ENCODE measurements around the gene SYDE2.
A peak's percentile ranks its signal among the peaks of the same experiment; 100 is the strongest.

Gene SYDE2

DNA sequence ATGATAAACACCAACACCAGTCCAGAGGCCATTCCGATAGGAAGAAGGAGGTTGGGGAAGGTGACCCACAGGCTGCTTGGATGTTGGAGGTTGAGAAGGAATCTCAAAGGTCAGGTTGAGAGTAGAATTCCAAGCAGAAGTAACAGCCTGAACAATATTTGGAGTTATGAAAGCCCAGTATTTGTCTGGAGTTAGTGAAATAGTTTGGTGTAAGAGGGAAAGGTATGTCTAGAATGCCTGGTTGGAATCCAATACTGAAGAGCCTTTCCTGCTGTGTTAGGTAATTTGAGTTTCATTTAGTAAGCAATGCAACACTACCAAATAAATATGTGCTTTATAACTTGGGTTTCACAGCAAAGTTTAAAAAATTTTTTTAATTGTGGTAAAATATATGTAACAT, 82.1 kb downstream of the SYDE2 start:
- TF ChIP-seq, protein P1, sequence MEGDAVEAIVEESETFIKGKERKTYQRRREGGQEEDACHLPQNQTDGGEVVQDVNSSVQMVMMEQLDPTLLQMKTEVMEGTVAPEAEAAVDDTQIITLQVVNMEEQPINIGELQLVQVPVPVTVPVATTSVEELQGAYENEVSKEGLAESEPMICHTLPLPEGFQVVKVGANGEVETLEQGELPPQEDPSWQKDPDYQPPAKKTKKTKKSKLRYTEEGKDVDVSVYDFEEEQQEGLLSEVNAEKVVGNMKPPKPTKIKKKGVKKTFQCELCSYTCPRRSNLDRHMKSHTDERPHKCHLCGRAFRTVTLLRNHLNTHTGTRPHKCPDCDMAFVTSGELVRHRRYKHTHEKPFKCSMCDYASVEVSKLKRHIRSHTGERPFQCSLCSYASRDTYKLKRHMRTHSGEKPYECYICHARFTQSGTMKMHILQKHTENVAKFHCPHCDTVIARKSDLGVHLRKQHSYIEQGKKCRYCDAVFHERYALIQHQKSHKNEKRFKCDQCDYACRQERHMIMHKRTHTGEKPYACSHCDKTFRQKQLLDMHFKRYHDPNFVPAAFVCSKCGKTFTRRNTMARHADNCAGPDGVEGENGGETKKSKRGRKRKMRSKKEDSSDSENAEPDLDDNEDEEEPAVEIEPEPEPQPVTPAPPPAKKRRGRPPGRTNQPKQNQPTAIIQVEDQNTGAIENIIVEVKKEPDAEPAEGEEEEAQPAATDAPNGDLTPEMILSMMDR (IDR thresholded peaks at IDR 0.05; ENCODE audit: low read depth, low read length) = no peak
- no peak for DNase-seq (ENCODE audit: low read depth, low spot score)
- H3K4me3 ChIP-seq (ENCODE audit: low read depth, low read length) = no peak overlapping the region
- in situ Hi-C loops (cut with HindIII; ENCODE audit: low sequenced_read_pairs) = no loop called here

DNA sequence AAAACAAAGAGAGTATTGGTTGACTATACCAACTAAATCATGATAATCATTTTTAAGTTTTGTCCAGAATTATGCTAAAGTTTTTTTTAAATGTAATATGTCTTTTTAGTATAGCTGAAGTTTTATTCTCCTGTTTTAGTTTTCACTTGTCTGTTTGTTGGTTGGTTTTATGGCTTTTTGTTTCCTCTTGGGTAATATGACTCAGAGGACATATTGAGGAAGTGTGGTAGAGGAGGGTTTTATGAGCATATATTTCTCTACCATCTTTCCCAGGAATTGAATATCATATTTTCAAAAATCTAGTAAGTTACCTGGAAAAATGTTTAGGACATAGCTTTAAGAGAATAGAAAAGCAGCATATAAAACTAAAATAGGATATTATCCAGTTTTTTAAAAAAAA, 84.0 kb downstream of the SYDE2 start:
- H3K4me3 ChIP-seq (ENCODE audit: low read depth, low read length) = no peak overlapping the region
- no peak for DNase-seq (ENCODE audit: low read depth, low spot score)
- TF ChIP-seq, protein P1 (IDR thresholded peaks at IDR 0.05; ENCODE audit: low read depth, low read length) = no peak
- in situ Hi-C loops (cut with HindIII; ENCODE audit: low sequenced_read_pairs) = no loop called here

DNA sequence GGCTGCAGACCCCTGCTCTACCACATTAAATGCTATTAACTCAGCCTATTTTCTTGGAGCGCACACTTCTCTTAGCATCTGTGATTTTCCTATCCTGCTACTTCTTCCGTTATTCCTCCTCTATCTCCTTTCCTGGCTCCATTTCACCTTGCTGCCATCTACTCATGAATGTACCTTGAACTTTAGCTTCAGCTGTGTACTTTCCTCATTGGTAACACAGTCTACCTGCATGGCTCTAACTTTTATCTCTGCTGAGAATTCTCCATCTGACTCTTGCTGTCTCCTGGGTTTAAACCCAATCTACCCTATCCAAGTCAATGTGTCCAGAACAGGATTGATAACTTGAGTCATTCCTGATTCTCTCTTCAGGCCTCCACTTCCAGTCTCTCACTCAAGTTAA, 84.9 kb downstream of the SYDE2 start:
- TF ChIP-seq, protein P1 (IDR thresholded peaks at IDR 0.05; ENCODE audit: low read depth, low read length) = no peak
- in situ Hi-C loops (cut with HindIII; ENCODE audit: low sequenced_read_pairs) = no loop called here
- DNase-seq (ENCODE audit: low read depth, low spot score) = no peak
- no peak overlapping the region for H3K4me3 ChIP-seq (ENCODE audit: low read depth, low read length)

DNA sequence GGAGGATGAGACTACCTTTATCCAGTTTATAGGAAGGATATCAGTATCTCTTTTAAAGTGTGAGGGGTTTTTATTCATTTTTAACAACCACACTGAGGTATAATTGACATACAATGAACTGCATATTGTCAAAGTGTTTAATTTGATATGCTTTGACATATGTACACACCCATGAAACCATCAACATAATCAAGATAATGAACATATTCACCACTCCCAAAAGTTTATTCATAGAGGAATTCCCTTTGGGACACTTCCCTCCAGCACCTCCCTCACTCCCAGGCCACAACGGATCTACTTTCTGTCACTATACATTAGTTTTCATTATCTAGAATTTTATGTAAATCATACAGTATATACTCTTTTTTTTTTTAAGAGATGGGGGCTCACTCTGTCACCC, 89.1 kb downstream of the SYDE2 start:
- in situ Hi-C loops (cut with HindIII; ENCODE audit: low sequenced_read_pairs) = no loop called here
- no peak for DNase-seq (ENCODE audit: low read depth, low spot score)
- TF ChIP-seq, protein P1 (IDR thresholded peaks at IDR 0.05; ENCODE audit: low read depth, low read length) = no peak
- no peak overlapping the region for H3K4me3 ChIP-seq (ENCODE audit: low read depth, low read length)

DNA sequence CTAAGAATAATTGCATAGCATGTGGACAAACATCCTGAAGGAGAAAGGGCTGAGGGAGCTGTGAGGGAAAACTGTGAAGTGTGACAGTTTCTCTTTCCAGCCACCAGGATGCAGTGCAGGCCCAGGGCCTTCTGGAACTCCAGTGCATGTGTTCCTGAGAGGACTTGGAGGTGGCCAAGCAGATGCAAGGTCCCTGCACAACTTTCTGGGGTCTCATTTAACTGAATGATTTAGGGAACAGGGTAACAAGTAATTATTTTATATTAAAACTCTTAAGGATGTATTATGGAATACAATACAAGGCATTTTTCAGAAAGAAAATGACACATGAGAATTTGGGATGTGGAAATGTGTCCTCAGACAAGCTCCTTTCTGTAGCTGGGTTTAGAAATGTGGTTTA, 91.3 kb downstream of the SYDE2 start:
- peak; percentile 65 for DNase-seq (ENCODE audit: low read depth, low spot score)
- in situ Hi-C loops (cut with HindIII; ENCODE audit: low sequenced_read_pairs) = no loop called here

More for the DNA sequence above, 91.3 kb downstream of the SYDE2 start:
- TF ChIP-seq, protein P1 (IDR thresholded peaks at IDR 0.05; ENCODE audit: low read depth, low read length) = peak; percentile 89
- H3K4me3 ChIP-seq (ENCODE audit: low read depth, low read length) = no peak overlapping the region

Measured in astrocyte of the spinal cord (primary cell).